Smooth muscle cell (in vitro differentiated cells): ENCODE data around the gene MLLT11. TPM values are rescaled to one million over a fixed set of nuclear protein-coding genes. Genes with fewer than 3 reads are reported as not detected.
A peak's percentile ranks its signal among the peaks of the same experiment; 100 is the strongest.

Experiments used
- DNase-seq: peaks from one replicate; lab custom pipeline; 2025; ENCODE audit not compliant: unreplicated experiment; lab: John Stamatoyannopoulos, UW
- H2AFZ ChIP-seq: fragments of 200-600 bp; sonication (generic); 2 replicates; pipeline ENCODE4 v1.6.0; 2016; ENCODE audit warnings: antibody characterized with exemption, low read depth, mild to moderate bottlenecking
- H3F3A ChIP-seq: fragments of 200-600 bp; sonication (generic); 2 replicates; pipeline ENCODE4 v1.6.0; 2017; ENCODE audit warnings: antibody characterized with exemption, low read depth
- H3K27ac ChIP-seq: fragments of 200-600 bp; sonication (generic); 2 replicates; pipeline ENCODE4 v1.5.1; 2016; ENCODE audit warnings: low read depth, mild to moderate bottlenecking
- H3K27me3 ChIP-seq: fragments of 200-600 bp; sonication (generic); 2 replicates; pipeline ENCODE4 v1.6.1; 2016; ENCODE audit warnings: low read depth, mild to moderate bottlenecking
- H3K36me3 ChIP-seq: fragments of 200-600 bp; sonication (generic); 2 replicates; pipeline ENCODE4 v1.5.1; 2016; ENCODE audit warnings: low read depth
- H3K4me1 ChIP-seq: fragments of 200-600 bp; sonication (generic); 2 replicates; pipeline ENCODE4 v1.5.1; 2016; ENCODE audit warnings: low read depth
- H3K4me2 ChIP-seq: fragments of 200-600 bp; sonication (generic); 2 replicates; pipeline ENCODE4 v1.6.0; 2016; ENCODE audit warnings: mild to moderate bottlenecking
- H3K4me3 ChIP-seq: fragments of 200-600 bp; sonication (generic); 2 replicates; pipeline ENCODE4 v1.5.1; 2016; ENCODE audit warnings: mild to moderate bottlenecking
- H3K79me2 ChIP-seq: fragments of 200-600 bp; sonication (generic); 2 replicates; pipeline ENCODE4 v1.6.0; 2016; ENCODE audit warnings: low read depth, mild to moderate bottlenecking
- H3K9ac ChIP-seq: fragments of 200-600 bp; sonication (generic); 2 replicates; pipeline ENCODE4 v1.6.0; 2016; ENCODE audit warnings: low read depth
- H3K9me3 ChIP-seq: fragments of 200-600 bp; sonication (generic); replicated peaks from 2 replicates; pipeline ENCODE4 v1.5.1; 2016; ENCODE audit warnings: low read depth
- H4K20me1 ChIP-seq: fragments of 200-600 bp; sonication (generic); 2 replicates; pipeline ENCODE4 v1.6.0; 2016; ENCODE audit warnings: low read depth
- CTCF ChIP-seq: fragments of 200-600 bp; sonication (generic); IDR thresholded peaks from 2 replicates; pipeline ENCODE4 v1.5.1; 2017; ENCODE audit warnings: borderline replicate concordance, mild to moderate bottlenecking, antibody characterized with exemption; ENCODE audit not compliant: insufficient read depth, poor library complexity, severe bottlenecking
- WGBS: methylation state at CpG from one replicate; pipeline ENCODE4 v1.1.7; 2016; ENCODE audit warnings: low lambda C conversion rate; 5-methylcytosine and 5-hydroxymethylcytosine counted together
- polyA plus RNA-seq: library from polyadenylated mRNA; unstranded; fragments of >200 nt; fragmentation: Nextera tagmentation; extraction: Ambion mirVana; gene quantifications from 2 replicates; pipeline ENCODE4 v1.2.1, GENCODE V29; 2016
- total RNA-seq: library from RNA; depleted of rRNA; stranded (reverse); fragments of >200 nt; gene quantifications from 2 replicates; pipeline ENCODE4 v1.2.3, GENCODE V29; 2014

Gene MLLT11
- total and polyA plus RNA-seq, 2 experiments from 2014 or later: 53.4 to 74.2 TPM

- Histone ChIP-seq H3K27me3 (no peaks in the 10 kb centered on the region), H3K4me1 (peaks cover 5% of the 10 kb centered on the region), H2AFZ (no peak overlapping the region), H4K20me1 (no peaks in the 10 kb centered on the region), H3K79me2 (peaks cover 27% of the 10 kb centered on the region), H3K4me2 (no peak overlapping the region), H3K36me3 (no peaks in the 10 kb centered on the region), H3F3A (no peaks in the 10 kb centered on the region), H3K27ac (no peak overlapping the region), H3K4me3 (no peak overlapping the region), H3K9me3 (no peaks in the 10 kb centered on the region), H3K9ac (no peak overlapping the region)
- no peak for DNase-seq
- WGBS: 46% methylated on average over 2 of the region's 2 CpGs
- no peak for TF ChIP-seq CTCF
Observed at GRCh38 chr1:151013518-151013917, 46.7 kb upstream of the MLLT11 start.

- no peak overlapping the region for H2AFZ ChIP-seq
Observed at GRCh38 chr1:151024540-151025146, 35.6 kb upstream of the MLLT11 start.

GRCh38 chr1:151026460-151026859, 33.7 kb upstream of the MLLT11 start:
- Histone ChIP-seq H3K36me3 (no peaks in the 10 kb centered on the region), H3K4me1 (no peaks in the 10 kb centered on the region), H2AFZ (no peak overlapping the region), H3K27ac (no peak overlapping the region), H3K4me2 (no peak overlapping the region), H3K79me2 (no peaks in the 10 kb centered on the region), H3K9ac (no peak overlapping the region), H3K27me3 (no peaks in the 10 kb centered on the region), H4K20me1 (no peaks in the 10 kb centered on the region), H3K9me3 (no peaks in the 10 kb centered on the region), H3K4me3 (no peak overlapping the region), H3F3A (no peaks in the 10 kb centered on the region)
- TF ChIP-seq CTCF: no peak
- DNase-seq: no peak

More at GRCh38 chr1:151024540-151025146, 35.6 kb upstream of the MLLT11 start:
- Histone ChIP-seq H3K36me3 (no peaks in the 10 kb centered on the region), H3K4me3 (no peak overlapping the region), H3K9me3 (no peaks in the 10 kb centered on the region), H3K9ac (no peak overlapping the region), H3F3A (no peaks in the 10 kb centered on the region), H4K20me1 (no peaks in the 10 kb centered on the region), H3K4me2 (no peak overlapping the region), H3K27me3 (no peaks in the 10 kb centered on the region), H3K27ac (no peak overlapping the region), H3K79me2 (no peaks in the 10 kb centered on the region), H3K4me1 (no peaks in the 10 kb centered on the region)
- peak; percentile 55 for TF ChIP-seq CTCF
- WGBS: 38% methylated on average over 6 of the region's 6 CpGs
- peak; percentile 2 for DNase-seq

GRCh38 chr1:151032164-151032563, 28.0 kb upstream of the MLLT11 start:
- H3K4me2 ChIP-seq: no peak overlapping the region
- no peak overlapping the region for H3K27ac ChIP-seq
- no peak overlapping the region for H2AFZ ChIP-seq
- H3K4me3 ChIP-seq: no peak overlapping the region
- no peaks in the 10 kb centered on the region for H3K27me3 ChIP-seq
- 99% methylated on average over 8 of the region's 8 CpGs for WGBS
- TF ChIP-seq CTCF: no peak
- H3F3A ChIP-seq: no peaks in the 10 kb centered on the region
- no peaks in the 10 kb centered on the region for H3K79me2 ChIP-seq
- no peak for DNase-seq
- H3K4me1 ChIP-seq: no peaks in the 10 kb centered on the region
- H3K9me3 ChIP-seq: no peaks in the 10 kb centered on the region
- no peak overlapping the region for H3K9ac ChIP-seq
- peaks cover 5% of the 10 kb centered on the region for H3K36me3 ChIP-seq
- no peaks in the 10 kb centered on the region for H4K20me1 ChIP-seq
